ENCODE measurements around the gene SPATA31A7.
"Not testable (repeated sequence)": the region's sequence is repeated elsewhere in the genome, so short reads cannot be mapped to it uniquely, and the experiment has no call there.

SPATA31A7 gene

DNA sequence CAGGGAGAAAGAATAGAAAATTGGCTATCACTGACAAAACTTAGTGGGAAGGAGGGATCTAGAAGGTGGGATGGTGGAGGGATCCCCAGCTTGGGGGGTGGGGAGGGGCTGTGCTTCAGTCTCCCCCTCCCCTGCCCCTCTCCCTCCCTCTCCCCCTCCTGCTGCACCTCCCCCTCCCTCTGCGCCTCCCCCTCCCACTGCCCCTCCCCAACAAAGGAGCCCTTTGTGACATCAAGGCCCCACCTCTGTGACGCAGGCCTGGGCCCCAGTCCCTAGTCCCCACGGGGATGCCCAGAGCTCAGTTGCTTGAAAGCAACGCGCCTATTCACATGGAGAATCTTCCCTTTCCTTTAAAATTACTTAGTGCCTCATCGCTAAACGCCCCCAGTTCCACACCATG, at the start of gene SPATA31A7:
Gene SPATA31A7 (plus strand): TSS at position 301 of the 400 bp plus-strand sequence. CDS start 29 bp downstream, at position 330.
- not testable (repeated sequence) for DNase-seq

DNA sequence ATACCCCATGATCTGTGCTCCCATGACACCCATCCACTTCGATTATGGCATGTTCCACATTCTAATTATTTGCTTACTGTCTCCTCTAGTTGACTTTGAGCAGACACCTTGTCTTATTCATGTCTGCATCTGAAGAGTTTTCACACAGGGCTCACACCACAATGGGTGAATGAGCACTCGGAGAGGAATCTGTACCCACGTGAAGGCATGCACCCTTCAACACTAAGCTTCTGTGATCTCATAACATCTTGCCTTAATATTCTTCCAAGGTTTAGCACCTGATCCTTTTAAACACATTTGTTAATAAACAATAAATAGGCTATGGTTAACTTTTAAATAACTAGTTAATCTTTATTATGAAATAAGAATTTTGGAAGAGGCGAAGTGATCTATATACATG, 36.6 kb downstream of the SPATA31A7 start:
- DNase-seq, result not testable (repeated sequence)

Data from inflammatory macrophage treated with lipopolysaccharide for 1 hour (primary cell).